Kidney epithelial cell (primary cell): Measurements from ENCODE around the gene SULT2B1. TPM values are rescaled to one million over a fixed set of nuclear protein-coding genes. Genes with fewer than 3 reads are reported as not detected.
A peak's percentile ranks its signal among the peaks of the same experiment; 100 is the strongest.

Experiments
- DNase-seq: peaks from one replicate; pipeline ENCODE4 v3.0.0-alpha.2; 2010; ENCODE audit warnings: low read depth
- H3K27me3 ChIP-seq: 2 replicates; pipeline ENCODE4 v1.6.0; 2011; ENCODE audit warnings: low read length; ENCODE audit not compliant: control insufficient read depth, insufficient read depth
- H3K36me3 ChIP-seq: 2 replicates; pipeline ENCODE4 v1.5.1; 2011; ENCODE audit warnings: low read length; ENCODE audit not compliant: control insufficient read depth, insufficient read depth
- H3K4me3 ChIP-seq: 2 replicates; pipeline ENCODE4 v1.5.1; 2011; ENCODE audit warnings: low read depth, mild to moderate bottlenecking, control low read depth, low read length
- total RNA-seq: library from RNA; depleted of rRNA; stranded (reverse); fragments of >200 nt; gene quantifications from 2 replicates; pipeline ENCODE4 v1.2.3, GENCODE V29; 2015
- TF ChIP-seq, protein P1 (sequence below): IDR thresholded peaks from 2 replicates; pipeline ENCODE4 v1.5.1; 2011; ENCODE audit warnings: mild to moderate bottlenecking, moderate library complexity, low read length, control low read depth, inconsistent platforms; ENCODE audit not compliant: insufficient read depth, poor library complexity, severe bottlenecking

The SULT2B1 gene
- total RNA-seq, 1 donor from 2014 or later: 0.50 TPM

DNA sequence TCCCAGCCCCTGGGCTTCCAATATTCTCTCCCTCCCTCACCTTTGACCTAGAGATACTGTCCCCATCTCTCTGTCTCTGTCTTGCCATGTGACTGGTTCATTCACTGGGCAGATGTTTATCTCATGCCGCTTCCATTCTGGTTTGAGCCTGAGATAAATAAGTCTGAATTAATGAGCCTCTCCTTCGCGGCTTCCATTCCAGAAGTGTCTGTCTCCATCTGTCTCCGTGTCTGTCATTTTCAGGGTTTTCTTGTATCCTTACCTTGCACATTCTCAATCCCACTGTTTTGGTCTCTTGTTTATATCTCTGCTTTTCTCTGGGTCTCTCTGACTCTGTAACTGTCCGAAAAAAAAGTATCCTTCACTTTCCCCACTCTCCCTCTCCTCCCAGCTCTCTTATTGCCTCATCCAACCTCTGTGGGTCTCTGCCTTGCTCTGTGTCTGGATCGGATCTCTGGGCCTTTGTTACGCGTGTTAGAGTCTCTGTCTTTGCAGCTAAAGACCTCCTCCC lies 71.6 kb downstream of the SULT2B1 start:
- TF ChIP-seq, protein P1, sequence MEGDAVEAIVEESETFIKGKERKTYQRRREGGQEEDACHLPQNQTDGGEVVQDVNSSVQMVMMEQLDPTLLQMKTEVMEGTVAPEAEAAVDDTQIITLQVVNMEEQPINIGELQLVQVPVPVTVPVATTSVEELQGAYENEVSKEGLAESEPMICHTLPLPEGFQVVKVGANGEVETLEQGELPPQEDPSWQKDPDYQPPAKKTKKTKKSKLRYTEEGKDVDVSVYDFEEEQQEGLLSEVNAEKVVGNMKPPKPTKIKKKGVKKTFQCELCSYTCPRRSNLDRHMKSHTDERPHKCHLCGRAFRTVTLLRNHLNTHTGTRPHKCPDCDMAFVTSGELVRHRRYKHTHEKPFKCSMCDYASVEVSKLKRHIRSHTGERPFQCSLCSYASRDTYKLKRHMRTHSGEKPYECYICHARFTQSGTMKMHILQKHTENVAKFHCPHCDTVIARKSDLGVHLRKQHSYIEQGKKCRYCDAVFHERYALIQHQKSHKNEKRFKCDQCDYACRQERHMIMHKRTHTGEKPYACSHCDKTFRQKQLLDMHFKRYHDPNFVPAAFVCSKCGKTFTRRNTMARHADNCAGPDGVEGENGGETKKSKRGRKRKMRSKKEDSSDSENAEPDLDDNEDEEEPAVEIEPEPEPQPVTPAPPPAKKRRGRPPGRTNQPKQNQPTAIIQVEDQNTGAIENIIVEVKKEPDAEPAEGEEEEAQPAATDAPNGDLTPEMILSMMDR: no peak
- peak overlapping the region; percentile 41 for H3K4me3 ChIP-seq
- H3K36me3 ChIP-seq: no peaks in the 10 kb centered on the region
- H3K27me3 ChIP-seq: no peaks in the 10 kb centered on the region
- no peak for DNase-seq

DNA sequence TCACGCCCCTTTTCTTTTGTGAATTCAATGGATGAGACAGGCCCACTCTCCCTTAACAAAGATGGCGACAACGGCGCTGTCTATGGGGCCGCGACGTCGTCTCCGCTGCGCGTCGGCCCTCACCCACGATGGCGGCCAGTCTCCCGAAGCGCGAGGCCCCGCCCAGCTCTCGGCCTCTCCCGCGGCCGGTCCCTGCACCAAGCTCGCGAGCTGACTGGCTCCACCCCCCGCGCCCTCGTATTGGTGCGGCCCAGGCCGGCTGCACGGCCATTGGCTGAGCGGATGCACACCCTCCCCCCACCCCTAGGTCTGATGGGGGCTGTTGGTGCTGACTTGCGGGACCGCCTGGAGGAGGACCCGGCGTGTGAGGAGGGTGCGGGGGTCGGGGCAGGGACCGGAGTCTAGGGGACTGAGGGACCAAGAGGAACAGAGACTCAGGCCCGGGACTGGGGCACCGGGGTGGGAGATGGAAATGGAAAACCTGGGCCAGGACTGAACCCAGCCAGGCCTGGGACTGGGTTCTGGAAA lies 72.2 kb downstream of the SULT2B1 start:
- peak; percentile 88 for DNase-seq
- Histone ChIP-seq H3K36me3 (no peaks in the 10 kb centered on the region), H3K4me3 (peak overlapping the region; percentile 57), H3K27me3 (no peaks in the 10 kb centered on the region)
- TF ChIP-seq, protein P1: no peak

DNA sequence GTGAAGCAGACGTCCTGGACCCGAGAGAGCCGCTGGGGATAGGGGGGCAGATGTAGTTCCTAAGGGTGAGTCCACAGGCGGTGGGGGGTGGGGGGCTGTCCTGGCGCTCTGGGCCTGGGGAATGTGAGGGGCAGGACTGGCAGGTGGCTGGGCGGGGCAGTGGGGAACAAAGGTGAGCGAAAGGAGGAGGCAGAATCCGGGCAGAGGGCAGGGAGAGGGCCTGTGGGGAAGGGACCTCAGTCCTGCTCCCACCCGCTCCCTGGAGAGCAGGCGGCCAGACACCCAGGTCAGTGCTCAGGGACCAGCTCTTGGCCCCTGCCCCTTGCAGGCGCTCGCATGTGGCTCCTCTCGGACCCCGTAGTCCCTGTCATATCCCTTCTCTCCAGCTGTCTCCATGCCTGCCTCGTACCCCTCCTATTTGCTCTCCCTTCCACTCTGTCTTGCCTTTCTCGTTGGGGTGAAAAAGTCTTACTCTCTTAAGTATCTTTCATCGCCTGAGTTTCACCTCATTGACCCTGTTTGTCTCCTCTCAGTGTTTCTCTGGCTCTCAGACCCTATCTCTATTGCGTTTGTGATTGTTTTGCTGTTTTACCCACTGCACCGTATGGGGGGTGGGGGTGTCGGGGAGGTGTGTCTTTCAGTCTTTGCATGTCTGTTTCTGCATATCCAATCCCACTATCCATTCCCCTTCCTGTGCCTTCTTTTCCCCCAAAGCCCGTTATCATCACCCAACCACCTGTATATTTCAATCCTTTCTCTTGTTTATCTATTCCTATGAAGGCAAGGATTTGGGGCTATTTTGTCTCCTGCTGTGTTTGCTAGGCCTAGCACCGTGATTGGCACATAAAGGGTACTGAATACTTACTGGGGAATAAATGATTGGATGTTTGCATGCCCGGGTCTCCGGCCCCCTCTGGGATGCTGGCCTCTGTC lies 73.1 kb downstream of the SULT2B1 start:
- no peaks in the 10 kb centered on the region for H3K36me3 ChIP-seq
- DNase-seq: no peak
- H3K4me3 ChIP-seq: peak overlapping the region; percentile 57
- no peaks in the 10 kb centered on the region for H3K27me3 ChIP-seq
- TF ChIP-seq, protein P1: no peak

DNA sequence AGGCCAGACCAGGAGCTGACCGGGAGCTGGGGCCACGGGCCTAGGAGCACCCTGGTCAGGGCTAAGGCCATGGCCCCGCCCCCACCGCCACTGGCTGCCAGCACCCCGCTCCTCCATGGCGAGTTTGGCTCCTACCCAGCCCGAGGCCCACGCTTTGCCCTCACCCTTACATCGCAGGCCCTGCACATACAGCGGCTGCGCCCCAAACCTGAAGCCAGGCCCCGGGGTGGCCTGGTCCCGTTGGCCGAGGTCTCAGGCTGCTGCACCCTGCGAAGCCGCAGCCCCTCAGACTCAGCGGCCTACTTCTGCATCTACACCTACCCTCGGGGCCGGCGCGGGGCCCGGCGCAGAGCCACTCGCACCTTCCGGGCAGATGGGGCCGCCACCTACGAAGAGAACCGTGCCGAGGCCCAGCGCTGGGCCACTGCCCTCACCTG lies 73.9 kb downstream of the SULT2B1 start:
- Histone ChIP-seq H3K4me3 (no peak overlapping the region), H3K27me3 (no peaks in the 10 kb centered on the region), H3K36me3 (no peaks in the 10 kb centered on the region)
- no peak for DNase-seq
- TF ChIP-seq, protein P1: no peak

DNA sequence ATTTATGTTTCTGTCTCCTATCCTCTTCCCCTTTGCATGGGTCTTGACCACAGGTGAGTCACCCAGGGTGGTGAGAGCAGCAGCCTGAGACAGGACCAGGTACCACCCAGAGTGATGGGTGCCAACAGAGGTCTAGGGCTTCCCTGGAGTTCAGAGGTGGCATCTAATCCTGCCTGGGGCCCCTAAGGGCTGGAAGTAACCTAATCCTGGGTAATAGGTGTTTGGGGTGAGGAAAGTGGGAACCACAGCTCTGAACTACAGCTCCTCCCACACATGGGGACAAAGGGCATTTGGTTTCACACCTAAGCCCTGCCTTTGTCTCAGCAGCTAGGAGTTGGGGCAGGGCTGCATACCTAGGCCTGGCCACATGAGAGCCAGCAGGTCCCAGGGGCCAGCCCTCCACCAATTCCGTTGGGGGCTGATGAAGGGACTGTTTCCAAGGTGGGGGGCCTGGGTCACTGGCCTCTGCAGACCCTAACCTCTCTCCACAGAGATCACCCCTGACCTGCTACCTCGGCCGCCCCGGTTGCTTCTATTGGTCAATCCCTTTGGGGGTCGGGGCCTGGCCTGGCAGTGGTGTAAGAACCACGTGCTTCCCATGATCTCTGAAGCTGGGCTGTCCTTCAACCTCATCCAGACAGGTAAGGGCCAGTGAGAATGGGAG lies 75.4 kb downstream of the SULT2B1 start:
- Histone ChIP-seq H3K27me3 (no peaks in the 10 kb centered on the region), H3K36me3 (no peaks in the 10 kb centered on the region), H3K4me3 (no peak overlapping the region)
- TF ChIP-seq, protein P1: no peak
- no peak for DNase-seq
